Fibroblast of lung (primary cell): Measurements from ENCODE around the gene OGDH. TPM values are rescaled to one million over a fixed set of nuclear protein-coding genes. Genes with fewer than 3 reads are reported as not detected.
A peak's percentile ranks its signal among the peaks of the same experiment; 100 is the strongest.

Experiments used
- DNase-seq, 2 donors: peaks; one replicate each; pipeline versions ENCODE4 v3.0.0 to v3.0.0-alpha.2; 2010; ENCODE audit warnings: low read depth in 2 of 2
- H2AFZ ChIP-seq: 2 replicates; pipeline ENCODE4 v1.5.1; 2012; ENCODE audit warnings: low read length, control low read depth, inconsistent platforms
- H3K27ac ChIP-seq: 2 replicates; pipeline ENCODE4 v1.5.1; 2011; ENCODE audit warnings: low read length, control low read depth; ENCODE audit not compliant: insufficient read depth
- H3K27me3 ChIP-seq: 2 replicates; pipeline ENCODE4 v1.5.1; 2011; ENCODE audit warnings: mild to moderate bottlenecking, low read length; ENCODE audit not compliant: control insufficient read depth, insufficient read depth
- H3K36me3 ChIP-seq: 2 replicates; pipeline ENCODE4 v1.5.1; 2011; ENCODE audit warnings: low read length; ENCODE audit not compliant: control insufficient read depth, insufficient read depth
- H3K4me1 ChIP-seq: 2 replicates; pipeline ENCODE4 v1.5.1; 2011; ENCODE audit warnings: low read length; ENCODE audit not compliant: control insufficient read depth, insufficient read depth; ENCODE audit errors: extremely low read depth
- H3K4me2 ChIP-seq: 2 replicates; pipeline ENCODE4 v1.5.1; 2011; ENCODE audit warnings: low read length, control low read depth; ENCODE audit not compliant: insufficient read depth; ENCODE audit errors: extremely low read depth
- H3K4me3 ChIP-seq, 4 experiments: fragments of 200-600 bp in 1 of 4; sonication (generic) in 1 of 4; replicated peaks in 1 of 4; 2 replicates each; pipeline ENCODE4 v1.5.1; 2011 to 2016; ENCODE audit warnings: low read length in 4 of 4, low read depth in 3 of 4, mild to moderate bottlenecking in 3 of 4, control low read depth in 2 of 4, inconsistent platforms in 1 of 4, mixed read lengths in 1 of 4; ENCODE audit not compliant: insufficient read depth in 1 of 4; ENCODE audit errors: control extremely low read depth in 1 of 4
- H3K79me2 ChIP-seq: 2 replicates; pipeline ENCODE4 v1.5.1; 2012; ENCODE audit warnings: mild to moderate bottlenecking, low read length, inconsistent platforms; ENCODE audit not compliant: control insufficient read depth, insufficient read depth
- H3K9ac ChIP-seq: 2 replicates; pipeline ENCODE4 v1.5.1; 2011; ENCODE audit warnings: mild to moderate bottlenecking, low read length, control low read depth; ENCODE audit not compliant: insufficient read depth
- H3K9me3 ChIP-seq: 2 replicates; pipeline ENCODE4 v1.5.1; 2012; ENCODE audit warnings: low read depth, low read length; ENCODE audit not compliant: control insufficient read depth, insufficient read depth
- H4K20me1 ChIP-seq: 2 replicates; pipeline ENCODE4 v1.5.1; 2011; ENCODE audit warnings: low read length; ENCODE audit not compliant: control insufficient read depth, insufficient read depth; ENCODE audit errors: extremely low read depth
- CTCF ChIP-seq, 2 donors: IDR thresholded peaks in 1 of 2; conservative IDR thresholded peaks in 1 of 2; 1 replicate in 1 of 2; 2 replicates in 1 of 2; pipeline ENCODE4 v1.5.1; 2011 to 2012; ENCODE audit warnings: low read length in 2 of 2, control low read depth in 1 of 2, inconsistent platforms in 1 of 2, low read depth in 1 of 2, mild to moderate bottlenecking in 1 of 2
- EZH2 ChIP-seq: IDR thresholded peaks from 2 replicates; pipeline ENCODE4 v1.5.1; 2012; ENCODE audit warnings: low read length, control low read depth, mild to moderate bottlenecking; ENCODE audit errors: missing control alignments
- polyA plus RNA-seq, 2 donors: library from polyadenylated mRNA; depleted of rRNA in 1 of 2; stranded (reverse) in 1 of 2; unstranded in 1 of 2; fragments of >200 nt; gene quantifications; 2 replicates each; pipeline ENCODE4 v1.2.1, GENCODE V29; 2011 to 2012; ENCODE audit warnings: missing spikeins in 1 of 2
- total RNA-seq: library from RNA; depleted of rRNA; stranded (reverse); fragments of >200 nt; gene quantifications from 2 replicates; pipeline ENCODE4 v1.2.1, GENCODE V29; 2014

Gene OGDH
- total and polyA plus RNA-seq, 2 donors (not counting 1 experiment from before 2014, with no cell fraction given): 60.8 to 69.2 TPM

- Histone ChIP-seq H3K27ac (no peak overlapping the region), H3K4me3 (no peak overlapping the region), H3K4me1 (peaks cover 11% of the 10 kb centered on the region), H2AFZ (no peak overlapping the region), H3K4me2 (no peak overlapping the region), H3K9ac (no peak overlapping the region), H3K36me3 (peaks cover 23% of the 10 kb centered on the region), H3K79me2 (peaks cover 35% of the 10 kb centered on the region), H4K20me1 (no peaks in the 10 kb centered on the region), H3K27me3 (no peaks in the 10 kb centered on the region), H3K9me3 (no peaks in the 10 kb centered on the region)
- no peak for TF ChIP-seq CTCF (conservative IDR thresholded peaks at IDR 0.05 in 1 of 2, IDR thresholded peaks at IDR 0.05 in 1 of 2; ENCODE audit: low read depth in 1 of 2, low read length in 2 of 2)
- TF ChIP-seq EZH2: no peak
- no peak for DNase-seq
Measured at GRCh38 chr7:44576228-44576627, 30.2 kb upstream of the OGDH start.

GRCh38 chr7:44580945-44581878 lies 25.2 kb upstream of the OGDH start:
- DNase-seq: peak; percentile 18
- no peak for TF ChIP-seq CTCF (conservative IDR thresholded peaks at IDR 0.05 in 1 of 2, IDR thresholded peaks at IDR 0.05 in 1 of 2; ENCODE audit: low read depth in 1 of 2, low read length in 2 of 2)
- TF ChIP-seq EZH2: no peak
- H2AFZ ChIP-seq: peak overlapping the region; percentile 31

GRCh38 chr7:44581879-44582603 lies 24.4 kb upstream of the OGDH start, which contains the start of gene TMED4:
TMED4 (minus strand) TSS chr7:44582231; CDS start chr7:44582206, 25 bp downstream.
- Histone ChIP-seq H3K79me2 (peaks cover 14% of the 10 kb centered on the region), H3K4me2 (peak within 1 kb of the TSS; percentile 98), H3K36me3 (peaks cover 7% of the 10 kb centered on the region), H2AFZ (peak within 1 kb of the TSS; percentile 97), H3K9ac (peak within 1 kb of the TSS; percentile 86), H3K27ac (peak within 1 kb of the TSS; percentile 94), H3K9me3 (no peaks in the 10 kb centered on the region), H4K20me1 (no peaks in the 10 kb centered on the region), H3K27me3 (no peaks in the 10 kb centered on the region), H3K4me1 (peaks cover 3% of the 10 kb centered on the region), H3K4me3 (peak within 1 kb of the TSS; percentile 85 to 96 (median 91))
- peak; percentile 96 to 99 for DNase-seq
- TF ChIP-seq EZH2: no peak
- TF ChIP-seq CTCF (conservative IDR thresholded peaks at IDR 0.05 in 1 of 2, IDR thresholded peaks at IDR 0.05 in 1 of 2; ENCODE audit: low read depth in 1 of 2, low read length in 2 of 2): no peak

More at GRCh38 chr7:44580945-44581878, 25.2 kb upstream of the OGDH start:
- no peaks in the 10 kb centered on the region for H3K9me3 ChIP-seq
- peak overlapping the region; percentile 83 for H3K27ac ChIP-seq
- peaks cover 7% of the 10 kb centered on the region for H3K36me3 ChIP-seq
- H4K20me1 ChIP-seq: no peaks in the 10 kb centered on the region
- H3K4me1 ChIP-seq: peaks cover 3% of the 10 kb centered on the region
- peaks cover 14% of the 10 kb centered on the region for H3K79me2 ChIP-seq
- H3K27me3 ChIP-seq: no peaks in the 10 kb centered on the region
- H3K4me2 ChIP-seq: peak overlapping the region; percentile 98
- H3K9ac ChIP-seq: peak overlapping the region; percentile 86
- peak overlapping the region; percentile 74 to 96 (median 91) for H3K4me3 ChIP-seq
